ENCODE measurements around the gene METTL5.

DNA sequence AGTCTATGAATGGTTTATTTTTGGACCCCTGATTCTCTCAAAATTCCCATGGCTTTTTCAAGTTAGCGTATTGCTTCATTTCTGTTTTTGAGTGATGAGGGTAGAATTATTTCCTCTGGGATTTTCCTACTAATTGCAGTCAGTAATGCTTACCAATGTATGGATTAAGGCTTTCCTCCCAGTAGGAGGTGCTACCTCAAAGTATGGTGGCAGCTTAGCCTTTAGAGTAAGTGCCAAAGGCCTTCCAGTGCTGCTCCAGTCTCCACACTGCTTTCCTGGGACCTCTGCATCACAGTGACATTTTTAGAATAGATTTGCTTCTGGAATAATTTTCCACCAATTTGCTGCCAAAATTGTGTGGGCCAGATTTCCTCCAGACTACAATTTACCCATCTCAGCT is 42.2 kb downstream of the METTL5 start:
- TF ChIP-seq, protein P1, sequence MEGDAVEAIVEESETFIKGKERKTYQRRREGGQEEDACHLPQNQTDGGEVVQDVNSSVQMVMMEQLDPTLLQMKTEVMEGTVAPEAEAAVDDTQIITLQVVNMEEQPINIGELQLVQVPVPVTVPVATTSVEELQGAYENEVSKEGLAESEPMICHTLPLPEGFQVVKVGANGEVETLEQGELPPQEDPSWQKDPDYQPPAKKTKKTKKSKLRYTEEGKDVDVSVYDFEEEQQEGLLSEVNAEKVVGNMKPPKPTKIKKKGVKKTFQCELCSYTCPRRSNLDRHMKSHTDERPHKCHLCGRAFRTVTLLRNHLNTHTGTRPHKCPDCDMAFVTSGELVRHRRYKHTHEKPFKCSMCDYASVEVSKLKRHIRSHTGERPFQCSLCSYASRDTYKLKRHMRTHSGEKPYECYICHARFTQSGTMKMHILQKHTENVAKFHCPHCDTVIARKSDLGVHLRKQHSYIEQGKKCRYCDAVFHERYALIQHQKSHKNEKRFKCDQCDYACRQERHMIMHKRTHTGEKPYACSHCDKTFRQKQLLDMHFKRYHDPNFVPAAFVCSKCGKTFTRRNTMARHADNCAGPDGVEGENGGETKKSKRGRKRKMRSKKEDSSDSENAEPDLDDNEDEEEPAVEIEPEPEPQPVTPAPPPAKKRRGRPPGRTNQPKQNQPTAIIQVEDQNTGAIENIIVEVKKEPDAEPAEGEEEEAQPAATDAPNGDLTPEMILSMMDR (IDR thresholded peaks at IDR 0.05; ENCODE audit: low read length) = no peak
- TF ChIP-seq EZH2 (IDR thresholded peaks at IDR 0.05; ENCODE audit: borderline replicate concordance, low read length) = no peak

All from OCI-LY1 (cell line).